Osteocyte (in vitro differentiated cells): ENCODE results near the gene DNAJB1. TPM values are rescaled to one million over a fixed set of nuclear protein-coding genes. Genes with fewer than 3 reads are reported as not detected.

Experiments used
- DNase-seq: peaks from one replicate; pipeline ENCODE4 v3.0.0; 2021; ENCODE audit warnings: mixed read lengths; ENCODE audit not compliant: unreplicated experiment; ENCODE audit errors: extremely low spot score
- H3K27ac Mint-ChIP-seq: one replicate; pipeline ENCODE4 v1.8.0; 2021; ENCODE audit warnings: mild to moderate bottlenecking, mixed read lengths; ENCODE audit not compliant: unreplicated experiment
- H3K27me3 Mint-ChIP-seq: one replicate; pipeline ENCODE4 v1.8.0; 2021; ENCODE audit warnings: mixed read lengths; ENCODE audit not compliant: unreplicated experiment
- H3K36me3 Mint-ChIP-seq: one replicate; pipeline ENCODE4 v1.8.0; 2021; ENCODE audit warnings: mixed read lengths; ENCODE audit not compliant: unreplicated experiment
- H3K4me1 Mint-ChIP-seq: one replicate; pipeline ENCODE4 v1.8.0; 2021; ENCODE audit warnings: mixed read lengths; ENCODE audit not compliant: unreplicated experiment
- H3K4me3 Mint-ChIP-seq: one replicate; pipeline ENCODE4 v1.8.0; 2021; ENCODE audit warnings: mild to moderate bottlenecking, moderate library complexity, mixed read lengths; ENCODE audit not compliant: unreplicated experiment
- H3K9me3 Mint-ChIP-seq: one replicate; pipeline ENCODE4 v1.8.0; 2021; ENCODE audit warnings: mixed read lengths; ENCODE audit not compliant: unreplicated experiment
- total RNA-seq: library from RNA; stranded (reverse); gene quantifications from 2 replicates; pipeline ENCODE4 v1.2.1, GENCODE V29; 2021
- TF ChIP-seq, protein P1 (sequence below): fragments of 200-600 bp; sonication (generic); IDR thresholded peaks from 2 replicates; pipeline ENCODE4 v1.5.0; 2021; ENCODE audit warnings: antibody characterized with exemption, mild to moderate bottlenecking, moderate library complexity

The DNAJB1 gene
- total RNA-seq, 1 donor from 2014 or later, result 80.0 TPM

- DNase-seq, result no peak
- no peak overlapping the region for H3K4me3 Mint-ChIP-seq
- H3K4me1 Mint-ChIP-seq, result peaks cover 15% of the 10 kb centered on the region
- H3K27me3 Mint-ChIP-seq, result no peaks in the 10 kb centered on the region
- no peaks in the 10 kb centered on the region for H3K9me3 Mint-ChIP-seq
- H3K36me3 Mint-ChIP-seq, result no peaks in the 10 kb centered on the region
- TF ChIP-seq, protein P1, sequence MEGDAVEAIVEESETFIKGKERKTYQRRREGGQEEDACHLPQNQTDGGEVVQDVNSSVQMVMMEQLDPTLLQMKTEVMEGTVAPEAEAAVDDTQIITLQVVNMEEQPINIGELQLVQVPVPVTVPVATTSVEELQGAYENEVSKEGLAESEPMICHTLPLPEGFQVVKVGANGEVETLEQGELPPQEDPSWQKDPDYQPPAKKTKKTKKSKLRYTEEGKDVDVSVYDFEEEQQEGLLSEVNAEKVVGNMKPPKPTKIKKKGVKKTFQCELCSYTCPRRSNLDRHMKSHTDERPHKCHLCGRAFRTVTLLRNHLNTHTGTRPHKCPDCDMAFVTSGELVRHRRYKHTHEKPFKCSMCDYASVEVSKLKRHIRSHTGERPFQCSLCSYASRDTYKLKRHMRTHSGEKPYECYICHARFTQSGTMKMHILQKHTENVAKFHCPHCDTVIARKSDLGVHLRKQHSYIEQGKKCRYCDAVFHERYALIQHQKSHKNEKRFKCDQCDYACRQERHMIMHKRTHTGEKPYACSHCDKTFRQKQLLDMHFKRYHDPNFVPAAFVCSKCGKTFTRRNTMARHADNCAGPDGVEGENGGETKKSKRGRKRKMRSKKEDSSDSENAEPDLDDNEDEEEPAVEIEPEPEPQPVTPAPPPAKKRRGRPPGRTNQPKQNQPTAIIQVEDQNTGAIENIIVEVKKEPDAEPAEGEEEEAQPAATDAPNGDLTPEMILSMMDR, result no peak
- no peak overlapping the region for H3K27ac Mint-ChIP-seq
Measured at GRCh38 chr19:14526423-14526822, 8.2 kb upstream of the DNAJB1 start.

- TF ChIP-seq, protein P1, result no peak
- no peak for DNase-seq
- no peaks in the 10 kb centered on the region for H3K36me3 Mint-ChIP-seq
- no peaks in the 10 kb centered on the region for H3K9me3 Mint-ChIP-seq
- H3K4me1 Mint-ChIP-seq, result peaks cover 12% of the 10 kb centered on the region
- H3K27me3 Mint-ChIP-seq, result no peaks in the 10 kb centered on the region
- no peak overlapping the region for H3K27ac Mint-ChIP-seq
- no peak overlapping the region for H3K4me3 Mint-ChIP-seq
Measured at GRCh38 chr19:14525729-14526128, 7.5 kb upstream of the DNAJB1 start.

GRCh38 chr19:14520543-14520942 is 2.3 kb upstream of the DNAJB1 start:
- no peak overlapping the region for H3K27ac Mint-ChIP-seq
- TF ChIP-seq, protein P1, result no peak
- H3K27me3 Mint-ChIP-seq, result no peaks in the 10 kb centered on the region
- DNase-seq, result no peak
- peaks cover 12% of the 10 kb centered on the region for H3K36me3 Mint-ChIP-seq
- H3K9me3 Mint-ChIP-seq, result no peaks in the 10 kb centered on the region
- H3K4me3 Mint-ChIP-seq, result no peak overlapping the region
- H3K4me1 Mint-ChIP-seq, result peaks cover 22% of the 10 kb centered on the region

GRCh38 chr19:14519860-14520407 is 1.7 kb upstream of the DNAJB1 start:
- peaks cover 28% of the 10 kb centered on the region for H3K4me1 Mint-ChIP-seq

DNA sequence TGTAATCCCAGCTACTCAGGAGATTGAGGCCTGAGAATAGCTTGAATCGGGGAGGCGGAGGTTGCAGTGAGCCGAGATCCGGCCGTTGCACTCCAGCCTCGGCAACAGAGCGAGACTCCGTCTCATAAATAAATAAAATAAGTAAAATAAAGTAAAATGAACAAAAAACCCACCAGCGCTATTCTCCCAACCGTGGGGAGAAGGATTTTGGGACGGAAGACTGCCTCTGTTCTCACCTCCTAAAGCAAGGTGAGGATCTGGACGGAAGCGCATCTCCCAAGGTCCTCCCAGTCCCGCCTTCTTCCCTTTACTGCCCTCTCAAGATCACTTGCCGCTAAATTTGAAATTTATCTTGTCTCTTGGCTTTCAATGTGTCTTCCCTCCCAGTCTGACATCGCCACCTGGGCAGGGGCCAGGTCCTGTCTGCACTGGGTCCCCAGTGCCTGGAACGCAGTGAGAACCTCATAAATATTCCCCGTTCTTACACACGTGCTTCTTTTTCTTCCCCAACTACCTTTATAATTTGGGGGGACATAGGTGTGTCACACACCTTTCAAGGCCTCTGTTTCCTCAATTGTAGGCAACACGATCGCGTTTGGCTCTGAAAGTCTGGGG is 1.2 kb upstream of the DNAJB1 start:
- Mint-ChIP-seq H3K36me3 (peaks cover 24% of the 10 kb centered on the region), H3K27me3 (no peaks in the 10 kb centered on the region), H3K4me1 (peaks cover 33% of the 10 kb centered on the region), H3K9me3 (no peaks in the 10 kb centered on the region), H3K4me3 (peak overlapping the region; percentile 49), H3K27ac (peak overlapping the region; percentile 90)
- TF ChIP-seq, protein P1, result no peak
- DNase-seq, result no peak

More at GRCh38 chr19:14519860-14520407, 1.7 kb upstream of the DNAJB1 start:
- TF ChIP-seq, protein P1, result no peak
- peak overlapping the region; percentile 79 for H3K27ac Mint-ChIP-seq
- peak overlapping the region; percentile 49 for H3K4me3 Mint-ChIP-seq
- no peaks in the 10 kb centered on the region for H3K9me3 Mint-ChIP-seq
- H3K27me3 Mint-ChIP-seq, result no peaks in the 10 kb centered on the region
- peaks cover 18% of the 10 kb centered on the region for H3K36me3 Mint-ChIP-seq
- no peak for DNase-seq
